Measurements from ENCODE around the gene GUCY2D. TPM values are rescaled to one million over a fixed set of nuclear protein-coding genes. Genes with fewer than 3 reads are reported as not detected.

The GUCY2D gene
- total and polyA plus RNA-seq, 12 donors = not detected

- peaks cover 16% of the 10 kb centered on the region for H3K27me3 ChIP-seq
- H3K4me1 ChIP-seq (replicated peaks in 1 of 2) = no peaks in the 10 kb centered on the region
- no peak for DNase-seq
- intact Hi-C loops (cut with DNase I) = no loop called here
- WGBS, 4 donors = 58 to 69% (median 59%) methylated on average over 5 of the region's 5 CpGs
- no peak for TF ChIP-seq CTCF (IDR thresholded peaks at IDR 0.05)
- TF ChIP-seq POLR2A (IDR thresholded peaks at IDR 0.05) = no peak
- no peaks in the 10 kb centered on the region for H3K9me3 ChIP-seq (replicated peaks in 1 of 3)
- H3K27ac ChIP-seq = no peak overlapping the region
- no peaks in the 10 kb centered on the region for H3K36me3 ChIP-seq (replicated peaks in 1 of 2)
- H3K4me3 ChIP-seq = no peak overlapping the region
Measured at GRCh38 chr17:8029121-8029520, 26.7 kb downstream of the GUCY2D start.

GRCh38 chr17:8031261-8031661 lies 28.8 kb downstream of the GUCY2D start:
- H3K4me1 ChIP-seq (replicated peaks in 1 of 2) = no peaks in the 10 kb centered on the region
- DNase-seq = no peak
- 54 to 65% (median 58%) methylated on average over 2 to 6 of the region's 6 CpGs for WGBS, 4 donors
- no peak overlapping the region for H3K27ac ChIP-seq
- H3K36me3 ChIP-seq (replicated peaks in 1 of 2) = no peaks in the 10 kb centered on the region
- no peak for TF ChIP-seq POLR2A (IDR thresholded peaks at IDR 0.05)
- TF ChIP-seq CTCF (IDR thresholded peaks at IDR 0.05) = no peak
- H3K4me3 ChIP-seq = no peak overlapping the region
- H3K9me3 ChIP-seq (replicated peaks in 1 of 3) = no peaks in the 10 kb centered on the region
- H3K27me3 ChIP-seq = peaks cover 16% of the 10 kb centered on the region
- intact Hi-C loops (cut with DNase I) = no loop called here

- no peak for TF ChIP-seq CTCF (IDR thresholded peaks at IDR 0.05)
- TF ChIP-seq POLR2A (IDR thresholded peaks at IDR 0.05) = no peak
- intact Hi-C loops (cut with DNase I) = no loop called here
- no peaks in the 10 kb centered on the region for H3K36me3 ChIP-seq (replicated peaks in 1 of 2)
- H3K27me3 ChIP-seq = peaks cover 13% of the 10 kb centered on the region
- DNase-seq = no peak
- no peaks in the 10 kb centered on the region for H3K9me3 ChIP-seq (replicated peaks in 1 of 3)
- H3K4me3 ChIP-seq = no peak overlapping the region
- 40 to 61% (median 49%) methylated on average over 1 of the region's 1 CpG for WGBS, 4 donors
- H3K27ac ChIP-seq = no peak overlapping the region
- H3K4me1 ChIP-seq (replicated peaks in 1 of 2) = no peaks in the 10 kb centered on the region
Measured at GRCh38 chr17:8031950-8032349, 29.5 kb downstream of the GUCY2D start.

- WGBS, 4 donors = 56 to 86% (median 82%) methylated on average over 2 of the region's 2 CpGs
- no peak for TF ChIP-seq CTCF (IDR thresholded peaks at IDR 0.05)
- no peak for TF ChIP-seq POLR2A (IDR thresholded peaks at IDR 0.05)
- peaks cover 8% of the 10 kb centered on the region for H3K27me3 ChIP-seq
Measured at GRCh38 chr17:8032442-8032841, 30.0 kb downstream of the GUCY2D start.

More at GRCh38 chr17:8032442-8032841, 30.0 kb downstream of the GUCY2D start:
- no peak for DNase-seq
- intact Hi-C loops (cut with DNase I) = no loop called here
- Histone ChIP-seq H3K27ac (no peak overlapping the region), H3K9me3 (replicated peaks in 1 of 3) (no peaks in the 10 kb centered on the region), H3K36me3 (replicated peaks in 1 of 2) (no peaks in the 10 kb centered on the region), H3K4me1 (replicated peaks in 1 of 2) (no peaks in the 10 kb centered on the region), H3K4me3 (no peak overlapping the region)
